Esophagus squamous epithelium (tissue), 4 donors: ENCODE data around the gene C12orf56.

Source experiments
- POLR2A ChIP-seq, 4 donors: fragments of 450-650 bp; IDR thresholded peaks; one replicate each; pipeline ENCODE4 v1.6.1; 2017; ENCODE audit warnings: antibody characterized with exemption in 4 of 4, mild to moderate bottlenecking in 4 of 4, moderate library complexity in 3 of 4
- TF ChIP-seq, protein P1 (sequence below), 6 experiments: fragments of 450-650 bp in 4 of 6; fragments of 200-600 bp in 2 of 6; sonication (generic) in 2 of 6; IDR thresholded peaks; one replicate each; pipeline ENCODE4 v1.5.1; 2016 to 2019; ENCODE audit warnings: antibody characterized with exemption in 6 of 6, mild to moderate bottlenecking in 4 of 6, moderate library complexity in 4 of 6

DNA sequence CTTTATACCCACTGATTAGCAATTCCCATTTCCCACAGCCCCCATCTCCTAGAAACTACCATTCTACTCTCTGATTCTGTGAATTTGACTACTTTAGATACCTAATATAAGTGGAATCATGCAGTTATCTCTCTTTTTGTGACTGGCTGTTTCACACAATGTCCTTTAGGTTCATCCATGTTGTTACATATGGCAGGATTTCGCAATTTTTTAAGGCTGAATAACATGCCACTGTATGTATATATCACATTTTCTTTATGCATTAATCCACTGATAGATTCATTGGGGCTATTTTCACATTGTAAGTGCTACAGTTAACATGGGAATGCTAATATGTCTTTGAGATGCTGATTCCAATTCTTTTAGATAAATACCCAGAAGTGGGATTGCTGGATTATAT is 49.5 kb upstream of the C12orf56 start:
- TF ChIP-seq, protein P1, sequence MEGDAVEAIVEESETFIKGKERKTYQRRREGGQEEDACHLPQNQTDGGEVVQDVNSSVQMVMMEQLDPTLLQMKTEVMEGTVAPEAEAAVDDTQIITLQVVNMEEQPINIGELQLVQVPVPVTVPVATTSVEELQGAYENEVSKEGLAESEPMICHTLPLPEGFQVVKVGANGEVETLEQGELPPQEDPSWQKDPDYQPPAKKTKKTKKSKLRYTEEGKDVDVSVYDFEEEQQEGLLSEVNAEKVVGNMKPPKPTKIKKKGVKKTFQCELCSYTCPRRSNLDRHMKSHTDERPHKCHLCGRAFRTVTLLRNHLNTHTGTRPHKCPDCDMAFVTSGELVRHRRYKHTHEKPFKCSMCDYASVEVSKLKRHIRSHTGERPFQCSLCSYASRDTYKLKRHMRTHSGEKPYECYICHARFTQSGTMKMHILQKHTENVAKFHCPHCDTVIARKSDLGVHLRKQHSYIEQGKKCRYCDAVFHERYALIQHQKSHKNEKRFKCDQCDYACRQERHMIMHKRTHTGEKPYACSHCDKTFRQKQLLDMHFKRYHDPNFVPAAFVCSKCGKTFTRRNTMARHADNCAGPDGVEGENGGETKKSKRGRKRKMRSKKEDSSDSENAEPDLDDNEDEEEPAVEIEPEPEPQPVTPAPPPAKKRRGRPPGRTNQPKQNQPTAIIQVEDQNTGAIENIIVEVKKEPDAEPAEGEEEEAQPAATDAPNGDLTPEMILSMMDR (IDR thresholded peaks at IDR 0.05) = no peak
- TF ChIP-seq POLR2A (IDR thresholded peaks at IDR 0.05) = no peak
